ENCODE data around the gene RNF182. TPM values are rescaled to one million over a fixed set of nuclear protein-coding genes. Genes with fewer than 3 reads are reported as not detected.
"Not testable (repeated sequence)": the region's sequence is repeated elsewhere in the genome, so short reads cannot be mapped to it uniquely, and the experiment has no call there.

Gene RNF182
- total RNA-seq, 2 experiments from 2014 or later = not detected

DNA sequence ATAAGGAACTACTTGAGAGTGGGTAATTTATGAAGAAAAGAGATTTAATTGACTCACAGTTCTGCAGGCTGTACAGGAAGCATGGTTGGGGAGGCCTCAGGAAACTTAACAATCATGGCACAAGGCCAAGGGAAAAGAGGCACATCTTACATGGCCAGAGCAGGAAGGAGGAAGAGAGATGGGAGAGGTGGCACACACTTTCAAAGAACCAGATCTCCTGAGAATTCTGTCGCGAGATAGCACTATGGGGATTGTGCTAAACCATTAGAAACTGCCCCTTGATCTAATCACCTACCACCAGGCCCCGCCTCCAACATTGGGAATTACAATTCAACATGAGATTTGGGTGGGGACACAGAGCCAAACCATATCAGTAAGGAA lies 11.1 kb downstream of the RNF182 start:
- intact Hi-C loops (cut with micrococcal nuclease); H3K9me3 Mint-ChIP-seq; H3K4me1 Mint-ChIP-seq (ENCODE audit: low read depth); H3K27ac Mint-ChIP-seq; H3K4me3 Mint-ChIP-seq; DNase-seq; H3K36me3 Mint-ChIP-seq (ENCODE audit: low read depth): not testable (repeated sequence)
- H3K27me3 Mint-ChIP-seq (ENCODE audit: low read depth) = peaks cover 17% of the 10 kb centered on the region
- CTCF ChIA-PET = interaction anchor here (0.5 kb wide), 1 partner anchor 62 kb away, joined by 3 read pairs; no protein-coding TSS in a partner anchor

DNA sequence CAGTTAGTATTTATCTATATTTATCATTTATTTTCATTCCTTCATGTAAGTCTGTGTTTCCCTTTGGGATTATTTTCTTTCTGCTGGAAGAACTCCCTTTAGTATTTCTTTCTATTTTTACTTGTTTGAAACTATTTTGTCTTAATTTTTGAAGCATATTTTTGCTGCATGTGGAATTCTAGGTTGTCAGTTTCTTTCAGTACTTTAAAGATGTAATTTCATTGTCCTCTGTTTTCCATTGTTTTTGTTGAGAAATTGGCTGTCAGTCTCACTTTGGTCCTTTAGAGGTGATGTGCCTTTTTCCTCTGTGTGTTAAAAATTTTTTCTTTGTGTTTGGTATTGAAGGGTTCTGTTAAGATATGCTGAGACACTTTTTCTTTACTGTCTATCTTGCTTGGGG lies 17.1 kb downstream of the RNF182 start:
- no peaks in the 10 kb centered on the region for H3K36me3 Mint-ChIP-seq (ENCODE audit: low read depth)
- DNase-seq = no peak
- H3K9me3 Mint-ChIP-seq = peaks cover 3% of the 10 kb centered on the region
- peaks cover 19% of the 10 kb centered on the region for H3K27me3 Mint-ChIP-seq (ENCODE audit: low read depth)
- H3K4me1 Mint-ChIP-seq (ENCODE audit: low read depth) = no peaks in the 10 kb centered on the region
- CTCF ChIA-PET = no interaction called here
- no peak overlapping the region for H3K4me3 Mint-ChIP-seq
- intact Hi-C loops (cut with micrococcal nuclease) = no loop called here
- no peak overlapping the region for H3K27ac Mint-ChIP-seq

DNA sequence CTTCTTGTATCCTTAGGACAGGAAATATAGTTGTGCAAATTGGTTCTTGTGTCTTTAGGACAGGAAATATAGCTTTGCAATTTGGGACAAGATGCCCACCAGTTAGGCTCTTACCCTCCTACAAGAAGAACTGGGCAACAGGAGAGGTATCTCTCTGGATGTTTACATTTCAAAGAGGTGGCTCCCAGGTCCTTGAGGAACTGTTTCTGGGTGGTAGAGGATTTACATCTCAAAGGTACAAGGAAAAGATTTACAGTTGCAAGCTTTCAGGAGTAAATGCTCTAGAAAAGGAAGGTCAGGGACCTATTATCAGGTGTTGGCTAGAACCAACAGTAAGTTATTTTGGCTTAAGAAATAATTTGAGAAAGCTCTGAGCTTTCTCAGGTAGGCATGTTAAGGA lies 19.2 kb downstream of the RNF182 start:
- H3K27me3 Mint-ChIP-seq (ENCODE audit: low read depth) = peaks cover 21% of the 10 kb centered on the region
- no peaks in the 10 kb centered on the region for H3K4me1 Mint-ChIP-seq (ENCODE audit: low read depth)
- DNase-seq = no peak
- no peak overlapping the region for H3K4me3 Mint-ChIP-seq
- H3K36me3 Mint-ChIP-seq (ENCODE audit: low read depth) = no peaks in the 10 kb centered on the region
- intact Hi-C loops (cut with micrococcal nuclease) = no loop called here
- CTCF ChIA-PET = no interaction called here
- H3K9me3 Mint-ChIP-seq = peaks cover 8% of the 10 kb centered on the region
- no peak overlapping the region for H3K27ac Mint-ChIP-seq

DNA sequence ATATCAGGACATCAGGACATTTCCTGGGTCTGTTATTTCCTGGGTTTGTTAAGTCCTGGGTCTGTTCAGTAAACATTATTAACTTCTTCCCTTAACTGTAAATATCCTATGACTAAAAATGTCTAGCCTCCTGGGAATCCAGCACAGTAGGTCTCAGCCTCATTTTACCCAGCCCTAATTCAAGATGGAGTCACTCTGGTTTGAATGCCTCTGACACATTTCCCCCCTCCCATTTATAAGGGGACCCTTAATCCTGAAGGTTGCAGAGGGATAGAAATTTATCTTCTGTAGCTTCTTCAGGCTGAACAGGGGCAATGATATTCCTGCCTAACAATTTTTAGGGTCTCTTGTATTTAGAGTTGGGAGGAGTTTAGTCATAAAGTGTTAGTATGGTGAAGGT lies 21.8 kb downstream of the RNF182 start:
- CTCF ChIA-PET = interaction anchor here (0.6 kb wide), 1 partner anchor 152 kb away, joined by 3 read pairs; no protein-coding TSS in a partner anchor
- no peak for DNase-seq
- H3K27me3 Mint-ChIP-seq (ENCODE audit: low read depth) = peaks cover 24% of the 10 kb centered on the region
- no peak overlapping the region for H3K4me3 Mint-ChIP-seq
- H3K27ac Mint-ChIP-seq = no peak overlapping the region
- peaks cover 11% of the 10 kb centered on the region for H3K9me3 Mint-ChIP-seq
- intact Hi-C loops (cut with micrococcal nuclease) = no loop called here
- no peaks in the 10 kb centered on the region for H3K4me1 Mint-ChIP-seq (ENCODE audit: low read depth)
- no peaks in the 10 kb centered on the region for H3K36me3 Mint-ChIP-seq (ENCODE audit: low read depth)

DNA sequence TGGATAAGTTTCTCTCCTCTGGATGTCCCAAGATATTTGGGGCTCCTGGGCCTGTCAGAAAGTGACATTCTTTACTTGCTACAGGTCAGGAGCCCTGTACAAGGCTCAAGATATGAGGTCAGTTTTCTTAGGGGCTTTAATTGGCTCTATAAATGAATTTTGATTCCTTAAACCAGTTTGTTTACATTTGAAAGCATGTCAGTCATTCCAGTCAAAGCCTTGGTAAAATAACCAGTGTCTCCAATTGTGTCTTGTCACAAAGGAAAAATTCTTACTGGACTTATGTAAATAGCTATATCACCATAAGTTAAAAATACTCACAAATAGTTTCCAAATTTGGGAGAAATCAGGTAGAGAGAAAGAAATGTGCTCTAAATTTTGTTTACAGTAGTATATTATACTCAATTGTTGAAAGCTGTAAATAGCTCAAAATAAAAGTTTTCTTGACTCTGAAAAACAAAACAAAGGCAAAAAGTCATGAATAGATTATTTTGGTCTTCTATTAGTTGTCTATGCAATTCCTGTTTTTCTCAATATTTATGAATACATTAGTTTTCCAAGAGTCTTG lies 22.9 kb downstream of the RNF182 start:
- no peaks in the 10 kb centered on the region for H3K36me3 Mint-ChIP-seq (ENCODE audit: low read depth)
- H3K27ac Mint-ChIP-seq = no peak overlapping the region
- intact Hi-C loops (cut with micrococcal nuclease) = no loop called here
- CTCF ChIA-PET = no interaction called here
- no peak overlapping the region for H3K4me3 Mint-ChIP-seq
- H3K27me3 Mint-ChIP-seq (ENCODE audit: low read depth) = peaks cover 27% of the 10 kb centered on the region
- peaks cover 11% of the 10 kb centered on the region for H3K9me3 Mint-ChIP-seq
- DNase-seq = no peak
- no peaks in the 10 kb centered on the region for H3K4me1 Mint-ChIP-seq (ENCODE audit: low read depth)

DNA sequence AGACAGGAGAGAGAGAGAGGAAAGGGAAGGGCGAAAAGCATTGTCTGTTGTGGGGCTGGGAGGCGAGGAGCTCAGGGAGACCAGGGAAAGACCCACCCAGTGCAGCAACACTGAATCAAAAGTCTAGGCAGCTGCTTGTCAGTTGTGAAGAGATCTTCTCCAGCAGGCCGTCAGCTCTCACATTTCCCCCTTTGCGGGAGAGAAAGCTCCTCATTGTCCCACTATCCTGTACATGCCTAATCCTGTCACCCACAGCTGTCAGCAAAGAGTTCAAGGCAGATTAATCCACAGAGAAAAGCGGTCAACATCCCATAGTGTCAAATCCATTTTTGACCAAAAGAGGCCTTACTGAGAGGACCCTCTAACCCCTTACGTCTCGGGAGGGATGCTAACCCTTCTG lies 27.3 kb downstream of the RNF182 start:
- Mint-ChIP-seq H3K4me3 (no peak overlapping the region), H3K36me3 (ENCODE audit: low read depth) (no peaks in the 10 kb centered on the region), H3K27ac (no peak overlapping the region), H3K4me1 (ENCODE audit: low read depth) (no peaks in the 10 kb centered on the region), H3K27me3 (ENCODE audit: low read depth) (peaks cover 6% of the 10 kb centered on the region), H3K9me3 (peaks cover 8% of the 10 kb centered on the region)
- DNase-seq = no peak
- CTCF ChIA-PET = no interaction called here
- intact Hi-C loops (cut with micrococcal nuclease) = no loop called here

DNA sequence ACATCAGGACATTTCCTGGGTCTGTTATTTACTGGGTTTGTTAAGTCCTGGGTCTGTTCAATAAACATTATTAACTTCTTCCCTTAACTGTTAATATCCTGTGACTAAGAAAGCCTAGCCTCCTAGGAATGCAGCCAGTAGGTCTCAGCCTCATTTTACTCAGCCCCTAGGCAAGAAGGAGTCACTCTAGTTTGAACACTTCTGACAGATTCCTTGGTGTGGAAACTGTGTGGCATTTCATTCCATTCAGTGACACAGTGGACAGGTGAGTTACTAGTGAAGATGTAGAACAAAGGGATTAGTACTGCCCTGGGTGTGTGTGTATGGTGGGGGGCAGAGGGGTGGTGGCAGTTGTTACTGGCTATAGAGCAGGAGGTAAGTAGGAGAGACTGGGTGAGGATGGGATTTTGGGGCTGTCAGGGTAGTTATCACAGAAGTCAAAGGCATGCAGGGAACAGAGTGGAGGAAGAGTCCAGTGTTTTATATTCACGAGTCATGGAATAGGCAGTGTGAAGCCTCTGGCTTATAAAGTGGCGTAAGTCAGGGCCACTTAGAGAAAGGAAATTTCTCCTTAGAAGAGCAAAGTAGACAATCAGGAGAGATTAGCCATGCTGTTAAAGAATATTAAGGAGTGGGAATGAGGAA lies 28.4 kb downstream of the RNF182 start:
- Mint-ChIP-seq H3K9me3 (peaks cover 3% of the 10 kb centered on the region), H3K27ac (no peak overlapping the region), H3K27me3 (ENCODE audit: low read depth) (peaks cover 6% of the 10 kb centered on the region), H3K4me3 (no peak overlapping the region), H3K36me3 (ENCODE audit: low read depth) (no peaks in the 10 kb centered on the region), H3K4me1 (ENCODE audit: low read depth) (no peaks in the 10 kb centered on the region)
- CTCF ChIA-PET = no interaction called here
- DNase-seq = no peak
- intact Hi-C loops (cut with micrococcal nuclease) = no loop called here

DNA sequence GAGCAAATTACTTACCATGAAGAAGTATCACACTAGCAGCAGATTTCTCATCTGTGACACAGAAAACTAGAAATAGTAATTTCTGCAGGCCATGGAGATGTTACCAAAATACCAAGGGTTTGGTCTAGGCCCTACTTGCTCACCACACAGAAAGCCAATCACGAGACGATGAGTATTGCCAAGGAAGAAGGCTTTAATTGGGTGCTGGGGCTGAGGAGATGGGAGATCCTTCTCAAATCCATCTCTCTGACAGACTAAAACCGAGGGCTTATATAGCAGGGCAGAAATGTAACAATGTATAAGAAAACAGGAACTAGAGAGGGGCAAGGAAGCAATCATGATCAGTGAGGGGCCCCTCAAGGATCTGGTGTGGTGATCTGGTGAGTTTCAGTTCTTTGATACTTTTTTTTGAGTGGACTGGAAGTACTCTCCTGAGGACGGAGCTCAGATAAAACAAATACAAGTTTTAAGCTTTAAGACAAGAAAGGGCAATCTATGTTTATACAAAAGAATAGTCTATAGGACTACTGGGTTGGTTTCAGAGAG lies 40.9 kb downstream of the RNF182 start:
- Mint-ChIP-seq H3K27me3 (ENCODE audit: low read depth) (peaks cover 16% of the 10 kb centered on the region), H3K4me1 (ENCODE audit: low read depth) (no peaks in the 10 kb centered on the region), H3K9me3 (peaks cover 2% of the 10 kb centered on the region), H3K4me3 (no peak overlapping the region), H3K36me3 (ENCODE audit: low read depth) (no peaks in the 10 kb centered on the region), H3K27ac (no peak overlapping the region)
- no peak for DNase-seq
- intact Hi-C loops (cut with micrococcal nuclease) = no loop called here
- CTCF ChIA-PET = interaction anchor here (0.6 to 0.8 kb wide), 2 partner anchors 80 to 101 kb away, joined by 3 to 7 read pairs; no protein-coding TSS in a partner anchor

DNA sequence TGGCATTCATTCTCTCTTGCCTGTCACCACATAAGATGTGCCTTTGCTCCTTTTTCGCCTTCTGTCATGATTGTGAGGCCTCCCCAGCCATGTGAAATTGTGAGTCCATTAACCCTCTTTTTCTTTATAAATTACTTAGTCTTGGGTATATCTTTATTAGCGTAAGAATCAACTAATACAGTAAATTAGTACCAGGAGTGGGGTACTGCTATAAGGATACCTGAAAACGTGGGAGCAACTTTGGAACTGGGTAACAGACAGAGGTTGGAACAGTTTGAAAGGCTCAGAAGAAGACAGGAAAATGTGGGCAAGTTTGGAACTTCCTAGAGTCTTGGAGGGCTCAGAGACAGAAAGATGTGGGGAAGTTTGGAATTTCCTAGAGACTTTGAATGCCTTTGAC lies 46.6 kb downstream of the RNF182 start:
- CTCF ChIA-PET = no interaction called here
- Mint-ChIP-seq H3K9me3 (peaks cover 18% of the 10 kb centered on the region), H3K27me3 (ENCODE audit: low read depth) (peaks cover 19% of the 10 kb centered on the region)

DNA sequence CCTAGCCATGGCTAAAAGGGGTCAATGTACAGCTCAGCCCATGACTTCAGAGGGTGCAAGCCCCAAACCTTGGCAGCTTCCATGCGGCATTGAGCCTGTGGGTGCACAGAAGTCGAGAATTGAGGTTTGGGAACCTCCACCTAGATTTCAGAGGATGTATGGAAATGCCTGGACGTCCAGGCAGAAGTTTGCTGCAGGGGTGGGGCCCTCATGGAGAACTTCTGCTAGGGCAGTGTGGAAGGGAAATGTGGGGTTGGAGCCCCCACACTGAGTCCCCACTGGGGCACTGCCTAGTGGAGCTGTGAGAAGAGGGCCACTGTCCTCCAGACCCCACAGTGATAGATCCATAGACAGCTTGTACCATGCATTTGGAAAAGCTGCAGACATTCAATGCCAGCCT lies 47.9 kb downstream of the RNF182 start:
- H3K4me1 Mint-ChIP-seq (ENCODE audit: low read depth); intact Hi-C loops (cut with micrococcal nuclease); DNase-seq; CTCF ChIA-PET; H3K36me3 Mint-ChIP-seq (ENCODE audit: low read depth); H3K27ac Mint-ChIP-seq; H3K4me3 Mint-ChIP-seq: not testable (repeated sequence)
- Mint-ChIP-seq H3K9me3 (peaks cover 18% of the 10 kb centered on the region), H3K27me3 (ENCODE audit: low read depth) (peaks cover 26% of the 10 kb centered on the region)

More for the DNA sequence above, 46.6 kb downstream of the RNF182 start:
- intact Hi-C loops (cut with micrococcal nuclease) = no loop called here
- Mint-ChIP-seq H3K27ac (no peak overlapping the region), H3K36me3 (ENCODE audit: low read depth) (no peaks in the 10 kb centered on the region), H3K4me1 (ENCODE audit: low read depth) (no peaks in the 10 kb centered on the region), H3K4me3 (no peak overlapping the region)
- no peak for DNase-seq

DNA sequence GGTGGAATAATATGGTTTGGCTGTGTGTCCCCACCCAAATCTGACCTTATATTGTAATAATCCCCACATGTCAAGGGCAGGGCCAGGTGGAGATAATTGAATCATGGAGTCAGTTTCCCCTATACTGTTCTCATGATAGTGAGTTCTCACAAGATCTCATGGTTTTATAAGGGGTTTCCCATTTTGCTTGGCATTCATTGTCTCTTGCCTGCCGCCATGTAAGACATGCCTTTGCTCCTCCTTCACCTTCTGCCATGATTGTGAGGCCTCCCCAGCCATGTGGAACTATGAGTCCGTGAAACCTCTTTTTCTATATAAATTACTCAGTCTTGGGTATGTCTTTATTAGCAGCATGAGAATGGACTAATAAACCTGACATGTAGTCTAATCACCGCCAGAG lies 48.7 kb downstream of the RNF182 start:
- CTCF ChIA-PET = not testable (repeated sequence)

DNA sequence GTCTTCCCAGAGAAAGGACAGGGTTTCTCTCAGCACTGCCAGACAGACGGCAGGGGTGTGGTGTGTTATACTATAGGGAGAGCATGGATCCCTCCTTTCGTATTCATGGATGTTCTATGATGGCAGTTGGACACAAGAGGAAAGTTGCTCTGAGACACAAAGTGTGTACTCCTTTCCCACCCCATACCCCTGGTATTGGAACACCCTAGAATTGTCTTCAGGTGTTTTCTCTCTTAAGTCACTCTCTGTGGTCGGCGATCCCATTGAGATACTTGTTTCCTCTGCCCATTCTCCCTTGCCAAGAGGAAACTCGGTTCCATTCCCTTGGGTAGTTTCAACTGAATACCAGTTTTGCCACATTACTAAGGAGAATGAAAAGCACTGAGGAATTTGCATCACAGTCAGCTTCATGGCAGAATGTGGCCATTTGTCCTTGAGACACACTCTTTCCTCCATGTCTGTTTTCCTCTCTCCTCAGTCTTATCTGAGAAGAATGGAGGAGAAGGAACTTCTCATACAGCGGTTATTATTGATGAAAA lies 53.4 kb downstream of the RNF182 start:
- Mint-ChIP-seq H3K4me3 (no peak overlapping the region), H3K4me1 (ENCODE audit: low read depth) (no peaks in the 10 kb centered on the region), H3K36me3 (ENCODE audit: low read depth) (no peaks in the 10 kb centered on the region), H3K27ac (no peak overlapping the region), H3K9me3 (peaks cover 5% of the 10 kb centered on the region), H3K27me3 (ENCODE audit: low read depth) (peaks cover 28% of the 10 kb centered on the region)
- CTCF ChIA-PET = no interaction called here
- no peak for DNase-seq
- intact Hi-C loops (cut with micrococcal nuclease) = no loop called here

More for the DNA sequence above, 48.7 kb downstream of the RNF182 start:
- Mint-ChIP-seq H3K27me3 (ENCODE audit: low read depth) (peaks cover 24% of the 10 kb centered on the region), H3K9me3 (peaks cover 18% of the 10 kb centered on the region)
- H3K4me3 Mint-ChIP-seq; H3K4me1 Mint-ChIP-seq (ENCODE audit: low read depth); intact Hi-C loops (cut with micrococcal nuclease); DNase-seq; H3K36me3 Mint-ChIP-seq (ENCODE audit: low read depth); H3K27ac Mint-ChIP-seq: not testable (repeated sequence)

DNA sequence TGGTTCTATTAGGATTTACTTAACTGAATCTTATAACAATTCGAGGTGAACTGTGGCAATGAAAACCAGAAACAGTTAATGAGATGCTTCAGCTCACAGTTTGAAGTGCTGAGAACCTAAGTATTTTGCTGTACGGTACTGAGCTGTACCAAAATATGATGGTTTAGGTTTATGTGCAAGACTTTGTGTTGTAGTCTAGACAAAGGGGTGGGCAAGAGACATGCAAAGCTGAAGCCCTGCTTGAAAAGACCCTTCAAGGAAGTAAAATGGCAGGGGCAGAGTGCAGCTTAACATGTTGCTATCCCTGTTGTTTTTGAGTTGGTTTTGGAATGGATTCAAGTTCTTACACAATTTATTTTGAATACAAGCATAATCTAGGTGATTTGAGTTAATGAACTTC lies 54.0 kb downstream of the RNF182 start:
- intact Hi-C loops (cut with micrococcal nuclease) = no loop called here
- DNase-seq = no peak
- Mint-ChIP-seq H3K36me3 (ENCODE audit: low read depth) (no peaks in the 10 kb centered on the region), H3K4me1 (ENCODE audit: low read depth) (no peaks in the 10 kb centered on the region), H3K9me3 (no peaks in the 10 kb centered on the region), H3K27ac (no peak overlapping the region), H3K27me3 (ENCODE audit: low read depth) (peaks cover 31% of the 10 kb centered on the region), H3K4me3 (no peak overlapping the region)
- CTCF ChIA-PET = no interaction called here
